ENCODE measurements around the gene RAP1GAP2. TPM values are rescaled to one million over a fixed set of nuclear protein-coding genes. Genes with fewer than 3 reads are reported as not detected.

Gene RAP1GAP2
- total RNA-seq, 1 donor from 2014 or later: 0.34 TPM

DNA sequence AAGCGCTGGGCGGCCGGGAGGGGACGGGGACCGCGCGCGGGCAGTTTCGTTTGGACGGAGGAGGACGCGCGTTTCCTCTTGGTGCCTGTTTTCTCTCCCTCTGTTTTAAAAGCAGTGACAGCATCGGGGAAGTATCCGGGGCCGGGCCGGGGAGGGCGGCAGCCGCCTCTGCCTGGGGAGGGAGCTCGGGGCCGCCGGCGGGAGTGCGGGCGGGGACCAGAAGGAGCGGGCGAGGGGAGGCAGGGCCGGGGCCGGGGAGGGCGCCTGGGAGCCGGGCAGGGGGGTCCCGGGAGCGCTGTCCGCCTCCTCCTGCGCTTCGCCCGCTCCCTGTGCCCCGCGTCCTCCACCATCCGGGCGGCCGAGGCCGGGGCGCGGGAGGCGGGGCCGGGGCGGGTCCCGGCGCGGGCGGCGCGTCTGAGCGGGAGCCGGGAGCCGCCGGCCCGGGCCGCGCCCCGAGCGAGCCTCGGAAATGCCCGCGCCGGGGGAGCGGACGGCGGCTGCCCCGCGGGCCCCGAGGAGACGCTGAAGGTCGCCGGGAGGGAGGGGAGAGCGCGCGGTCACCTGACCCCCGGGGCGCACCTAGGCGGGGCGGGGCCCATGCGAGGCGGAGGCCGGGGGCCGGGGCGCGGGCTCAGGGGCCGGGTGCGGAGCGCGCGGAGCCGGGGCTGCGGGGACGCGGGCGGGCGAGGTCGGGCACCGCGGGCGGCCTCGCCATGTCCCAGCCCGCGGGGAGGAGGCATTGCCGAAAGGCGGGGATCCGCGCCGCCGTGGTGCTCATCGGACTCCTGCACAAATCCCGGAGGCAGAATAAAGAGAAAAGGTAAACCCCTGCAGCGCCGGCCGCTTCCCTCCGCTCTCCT, 57.3 kb downstream of the RAP1GAP2 start:
- intact Hi-C loops (cut with micrococcal nuclease): no loop called here
- H3K4me3 Mint-ChIP-seq: peak overlapping the region; percentile 76
- peak; percentile 21 for DNase-seq (ENCODE audit: low spot score)
- peaks cover 19% of the 10 kb centered on the region for H3K4me1 Mint-ChIP-seq (ENCODE audit: low read depth)
- H3K27me3 Mint-ChIP-seq (ENCODE audit: insufficient read depth): peaks cover 54% of the 10 kb centered on the region
- H3K9me3 Mint-ChIP-seq: no peaks in the 10 kb centered on the region
- H3K36me3 Mint-ChIP-seq (ENCODE audit: low read depth): no peaks in the 10 kb centered on the region
- H3K27ac Mint-ChIP-seq: no peak overlapping the region

DNA sequence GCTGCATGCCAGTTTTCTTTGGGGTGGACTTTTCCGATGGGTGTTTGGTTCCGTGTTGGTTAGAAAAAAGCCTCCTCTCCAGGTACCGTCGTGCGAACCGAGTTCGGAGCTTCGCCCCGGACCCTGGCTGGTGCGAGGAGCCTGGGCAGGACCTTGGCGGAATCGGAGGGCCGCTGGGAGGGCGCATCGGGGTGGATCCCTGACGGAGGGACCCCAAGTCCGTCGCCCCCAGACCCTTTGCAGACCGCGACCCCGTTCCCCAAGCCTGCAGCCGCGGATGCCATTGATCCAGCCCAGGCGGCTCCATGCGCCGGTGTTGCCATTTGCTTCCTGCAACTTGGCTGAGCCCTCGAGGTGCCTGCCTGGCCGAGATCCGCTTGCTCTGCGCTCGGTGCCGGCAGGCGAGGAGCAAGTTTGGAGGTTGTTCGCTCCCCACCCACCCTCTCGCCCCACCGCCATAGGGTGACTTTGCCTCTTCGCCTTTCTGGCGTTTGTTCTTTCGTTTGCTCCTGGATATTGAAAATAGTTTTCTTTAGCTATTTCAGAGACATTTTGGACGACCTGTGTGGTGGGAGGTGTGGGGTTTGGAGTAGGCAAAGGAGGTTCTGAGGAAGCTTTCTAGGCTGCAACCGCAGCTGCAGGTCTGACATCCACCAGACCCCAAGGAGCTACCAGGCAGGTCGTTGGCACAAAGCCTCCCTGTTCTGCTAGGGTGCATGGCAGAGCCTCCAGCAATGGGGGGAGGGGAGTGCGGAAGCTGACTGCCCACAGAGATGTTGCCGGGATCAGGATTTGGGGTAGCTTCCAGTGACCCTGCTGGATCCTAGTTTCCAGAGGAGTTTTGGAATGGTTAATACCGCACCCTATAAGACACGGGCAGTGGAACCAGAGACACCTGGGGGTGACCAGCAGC, 58.2 kb downstream of the RAP1GAP2 start:
- intact Hi-C loops (cut with micrococcal nuclease): no loop called here

DNA sequence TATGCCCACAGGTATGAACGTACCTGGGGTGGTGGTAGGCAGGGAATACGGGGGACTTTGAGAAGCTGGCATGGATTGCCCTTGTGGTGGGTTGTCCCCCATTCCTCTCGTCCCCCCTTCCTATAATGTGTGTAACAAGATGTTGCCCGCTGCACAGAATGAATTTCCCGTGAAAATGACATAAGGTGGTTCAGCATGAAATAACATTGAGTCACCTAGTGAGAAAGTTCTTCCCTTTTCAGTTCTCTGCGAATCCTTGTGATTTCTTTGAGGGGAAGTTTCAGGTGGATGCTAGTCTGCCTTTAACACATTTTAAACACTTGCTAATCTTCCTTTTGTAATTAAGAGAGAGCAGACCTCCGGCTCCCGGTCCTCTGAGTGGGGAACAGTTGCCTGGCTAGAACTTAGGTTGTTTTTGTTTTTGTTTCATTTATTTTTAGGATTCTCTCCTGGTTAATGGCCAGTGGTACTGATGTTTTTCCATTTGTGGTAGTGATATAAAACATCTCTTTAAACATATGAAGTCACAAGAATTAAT, 58.9 kb downstream of the RAP1GAP2 start:
- no peaks in the 10 kb centered on the region for H3K9me3 Mint-ChIP-seq
- H3K27ac Mint-ChIP-seq: no peak overlapping the region
- DNase-seq (ENCODE audit: low spot score): no peak
- peaks cover 14% of the 10 kb centered on the region for H3K4me1 Mint-ChIP-seq (ENCODE audit: low read depth)
- intact Hi-C loops (cut with micrococcal nuclease): no loop called here
- peak overlapping the region; percentile 76 for H3K4me3 Mint-ChIP-seq
- H3K36me3 Mint-ChIP-seq (ENCODE audit: low read depth): no peaks in the 10 kb centered on the region
- peaks cover 51% of the 10 kb centered on the region for H3K27me3 Mint-ChIP-seq (ENCODE audit: insufficient read depth)

More for the DNA sequence above, 58.2 kb downstream of the RAP1GAP2 start:
- no peak for DNase-seq (ENCODE audit: low spot score)
- Mint-ChIP-seq H3K4me1 (ENCODE audit: low read depth) (peaks cover 14% of the 10 kb centered on the region), H3K9me3 (no peaks in the 10 kb centered on the region), H3K27ac (no peak overlapping the region), H3K36me3 (ENCODE audit: low read depth) (no peaks in the 10 kb centered on the region), H3K4me3 (peak overlapping the region; percentile 76), H3K27me3 (ENCODE audit: insufficient read depth) (peaks cover 51% of the 10 kb centered on the region)

GRCh38 chr17:2856727-2857126, 60.5 kb downstream of the RAP1GAP2 start:
- no peaks in the 10 kb centered on the region for H3K9me3 Mint-ChIP-seq
- no peak overlapping the region for H3K27ac Mint-ChIP-seq
- no peaks in the 10 kb centered on the region for H3K36me3 Mint-ChIP-seq (ENCODE audit: low read depth)
- intact Hi-C loops (cut with micrococcal nuclease): no loop called here
- H3K4me1 Mint-ChIP-seq (ENCODE audit: low read depth): peaks cover 14% of the 10 kb centered on the region
- no peak overlapping the region for H3K4me3 Mint-ChIP-seq
- DNase-seq (ENCODE audit: low spot score): no peak
- H3K27me3 Mint-ChIP-seq (ENCODE audit: insufficient read depth): peaks cover 40% of the 10 kb centered on the region

- no peak overlapping the region for H3K4me3 Mint-ChIP-seq
- no peak overlapping the region for H3K27ac Mint-ChIP-seq
- H3K27me3 Mint-ChIP-seq (ENCODE audit: insufficient read depth): peaks cover 21% of the 10 kb centered on the region
- no peaks in the 10 kb centered on the region for H3K36me3 Mint-ChIP-seq (ENCODE audit: low read depth)
- peaks cover 3% of the 10 kb centered on the region for H3K4me1 Mint-ChIP-seq (ENCODE audit: low read depth)
- H3K9me3 Mint-ChIP-seq: no peaks in the 10 kb centered on the region
- intact Hi-C loops (cut with micrococcal nuclease): no loop called here
- no peak for DNase-seq (ENCODE audit: low spot score)
Observed at GRCh38 chr17:2860045-2860444, 63.8 kb downstream of the RAP1GAP2 start.

- H3K9me3 Mint-ChIP-seq: no peaks in the 10 kb centered on the region
- no peak for DNase-seq (ENCODE audit: low spot score)
- peak overlapping the region; percentile 10 for H3K27ac Mint-ChIP-seq
- no peaks in the 10 kb centered on the region for H3K4me1 Mint-ChIP-seq (ENCODE audit: low read depth)
- intact Hi-C loops (cut with micrococcal nuclease): no loop called here
- no peak overlapping the region for H3K4me3 Mint-ChIP-seq
- H3K27me3 Mint-ChIP-seq (ENCODE audit: insufficient read depth): peaks cover 14% of the 10 kb centered on the region
- no peaks in the 10 kb centered on the region for H3K36me3 Mint-ChIP-seq (ENCODE audit: low read depth)
Observed at GRCh38 chr17:2860883-2861282, 64.6 kb downstream of the RAP1GAP2 start.

DNA sequence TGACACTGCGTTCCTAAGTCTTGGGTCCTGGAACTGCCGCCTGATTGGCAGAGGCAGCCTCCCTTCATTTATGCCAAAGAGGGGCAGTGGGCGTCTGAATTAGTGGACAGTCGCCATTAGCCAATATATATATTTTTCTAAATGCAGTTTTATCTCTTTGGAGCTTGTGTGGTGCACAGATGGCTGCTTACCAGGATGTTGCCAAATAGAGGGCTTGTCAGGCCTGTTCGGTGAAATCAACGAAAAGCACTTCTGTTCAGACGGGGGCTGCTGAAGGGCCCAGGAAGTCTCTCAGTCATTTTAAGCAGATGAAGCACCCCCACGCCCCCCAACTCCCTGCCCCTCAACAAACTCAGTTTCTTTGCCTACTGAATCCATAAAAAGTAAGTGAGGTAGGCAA, 66.0 kb downstream of the RAP1GAP2 start:
- H3K4me1 Mint-ChIP-seq (ENCODE audit: low read depth): no peaks in the 10 kb centered on the region
- no peaks in the 10 kb centered on the region for H3K36me3 Mint-ChIP-seq (ENCODE audit: low read depth)
- no peak overlapping the region for H3K27ac Mint-ChIP-seq
- peaks cover 4% of the 10 kb centered on the region for H3K27me3 Mint-ChIP-seq (ENCODE audit: insufficient read depth)
- H3K9me3 Mint-ChIP-seq: no peaks in the 10 kb centered on the region
- H3K4me3 Mint-ChIP-seq: no peak overlapping the region
- intact Hi-C loops (cut with micrococcal nuclease): no loop called here
- DNase-seq (ENCODE audit: low spot score): no peak

DNA sequence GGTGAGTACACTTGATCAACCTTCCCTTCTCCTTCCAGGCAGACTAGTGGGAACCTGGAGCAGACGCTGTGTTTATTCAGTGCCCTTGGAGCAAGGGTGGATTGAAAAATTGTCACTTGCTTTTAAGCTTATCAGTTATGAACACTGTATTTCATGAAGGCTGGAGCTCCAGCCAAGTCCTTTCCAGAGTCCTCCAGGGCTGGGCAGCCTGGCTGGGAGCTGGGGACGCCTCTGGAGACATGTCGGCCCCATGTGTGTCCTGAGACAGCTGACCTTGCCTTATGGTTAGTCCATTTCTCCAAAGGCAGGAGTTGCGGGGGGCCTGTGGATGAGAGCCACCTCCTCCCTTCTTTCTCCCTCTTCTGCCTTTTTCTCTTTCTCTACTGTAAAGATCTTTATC, 67.0 kb downstream of the RAP1GAP2 start:
- Mint-ChIP-seq H3K9me3 (no peaks in the 10 kb centered on the region), H3K36me3 (ENCODE audit: low read depth) (no peaks in the 10 kb centered on the region), H3K4me1 (ENCODE audit: low read depth) (no peaks in the 10 kb centered on the region), H3K4me3 (no peak overlapping the region), H3K27me3 (ENCODE audit: insufficient read depth) (peaks cover 4% of the 10 kb centered on the region), H3K27ac (no peak overlapping the region)
- intact Hi-C loops (cut with micrococcal nuclease): no loop called here
- no peak for DNase-seq (ENCODE audit: low spot score)

GRCh38 chr17:2865228-2865627, 69.0 kb downstream of the RAP1GAP2 start:
- Mint-ChIP-seq H3K9me3 (no peaks in the 10 kb centered on the region), H3K27ac (no peak overlapping the region), H3K27me3 (ENCODE audit: insufficient read depth) (no peaks in the 10 kb centered on the region), H3K4me3 (no peak overlapping the region), H3K36me3 (ENCODE audit: low read depth) (no peaks in the 10 kb centered on the region), H3K4me1 (ENCODE audit: low read depth) (no peaks in the 10 kb centered on the region)
- intact Hi-C loops (cut with micrococcal nuclease): no loop called here
- no peak for DNase-seq (ENCODE audit: low spot score)

GRCh38 chr17:2867441-2868424, 71.5 kb downstream of the RAP1GAP2 start:
- H3K27me3 Mint-ChIP-seq (ENCODE audit: insufficient read depth): no peaks in the 10 kb centered on the region
- H3K4me1 Mint-ChIP-seq (ENCODE audit: low read depth): no peaks in the 10 kb centered on the region
- H3K36me3 Mint-ChIP-seq (ENCODE audit: low read depth): no peaks in the 10 kb centered on the region
- no peak overlapping the region for H3K4me3 Mint-ChIP-seq
- DNase-seq (ENCODE audit: low spot score): no peak
- intact Hi-C loops (cut with micrococcal nuclease): no loop called here
- H3K9me3 Mint-ChIP-seq: no peaks in the 10 kb centered on the region
- H3K27ac Mint-ChIP-seq: no peak overlapping the region

DNA sequence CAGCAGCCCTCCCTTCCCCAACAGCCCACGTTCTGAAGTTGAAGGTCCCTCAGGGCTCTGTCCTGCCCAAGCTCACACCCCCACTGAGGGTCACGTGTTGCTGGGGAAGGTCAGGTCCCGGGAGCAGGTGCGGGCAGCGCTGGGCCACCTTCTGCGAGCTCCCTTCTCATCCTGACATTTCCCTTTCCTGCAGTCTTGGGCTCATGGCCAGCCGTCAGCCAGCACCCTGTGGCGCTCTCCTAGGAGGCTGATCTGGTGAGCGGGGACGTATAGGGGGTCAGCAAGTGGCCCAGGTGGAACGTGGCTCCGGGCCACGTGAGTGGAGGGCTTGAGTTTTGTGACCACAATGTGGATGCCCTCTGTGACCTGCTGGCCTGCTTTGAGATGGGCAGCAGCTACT, 73.4 kb downstream of the RAP1GAP2 start:
- Mint-ChIP-seq H3K4me1 (ENCODE audit: low read depth) (no peaks in the 10 kb centered on the region), H3K27me3 (ENCODE audit: insufficient read depth) (no peaks in the 10 kb centered on the region), H3K27ac (no peak overlapping the region), H3K4me3 (no peak overlapping the region), H3K9me3 (no peaks in the 10 kb centered on the region), H3K36me3 (ENCODE audit: low read depth) (no peaks in the 10 kb centered on the region)
- no peak for DNase-seq (ENCODE audit: low spot score)
- intact Hi-C loops (cut with micrococcal nuclease): no loop called here

DNA sequence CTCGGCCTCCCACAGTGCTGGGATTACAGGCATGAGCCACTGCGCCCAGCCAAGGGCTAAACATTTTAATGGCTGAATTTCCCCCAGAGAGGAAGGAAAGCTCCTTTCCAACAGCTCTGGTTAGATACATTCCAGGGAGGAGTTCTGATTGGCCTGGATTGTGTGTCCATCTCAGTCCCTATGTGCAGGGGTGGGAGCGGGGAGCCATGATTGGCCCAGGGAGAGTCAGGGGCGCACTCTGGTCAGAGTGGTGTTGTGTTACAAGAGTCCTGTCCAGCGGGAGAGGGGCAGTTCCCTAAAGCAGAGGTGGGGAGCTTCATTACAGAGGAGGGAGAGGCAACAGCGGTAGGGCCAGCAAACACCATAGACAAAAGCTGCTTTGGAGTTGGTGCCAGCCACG, 75.0 kb downstream of the RAP1GAP2 start:
- no peaks in the 10 kb centered on the region for H3K27me3 Mint-ChIP-seq (ENCODE audit: insufficient read depth)
- intact Hi-C loops (cut with micrococcal nuclease): no loop called here
- no peak for DNase-seq (ENCODE audit: low spot score)
- no peak overlapping the region for H3K4me3 Mint-ChIP-seq
- H3K9me3 Mint-ChIP-seq: no peaks in the 10 kb centered on the region
- no peaks in the 10 kb centered on the region for H3K36me3 Mint-ChIP-seq (ENCODE audit: low read depth)
- no peak overlapping the region for H3K27ac Mint-ChIP-seq
- H3K4me1 Mint-ChIP-seq (ENCODE audit: low read depth): no peaks in the 10 kb centered on the region

Measured in activated T-helper 1 cell treated with anti-CD3 and anti-CD28 coated beads, Interleukin-12 subunit alpha, Interleukin-12 subunit beta, Interleukin-2, Interleukin-4 antibody, amounts not matched to agents 30 ng/mL and 10 ng/mL and 1 ng/mL, durations not matched to agents 14 hours and 24 hours and 36 hours (primary cell).